MG63 (cell line): Measurements from ENCODE around the gene ABHD1. TPM values are rescaled to one million over a fixed set of nuclear protein-coding genes. Genes with fewer than 3 reads are reported as not detected.

Experiments used
- DNase-seq: peaks from one replicate; pipeline ENCODE4 v3.0.0-alpha.2; 2020
- H3K27me3 ChIP-seq: fragments of 250-450 bp; sonication (Bioruptor Pico); 2 replicates; pipeline ENCODE4 v1.5.1; 2020; ENCODE audit warnings: mild to moderate bottlenecking, moderate library complexity
- H3K36me3 ChIP-seq: fragments of 250-450 bp; sonication (Bioruptor Pico); 2 replicates; pipeline ENCODE4 v1.5.1; 2020; ENCODE audit warnings: mild to moderate bottlenecking, moderate library complexity
- H3K4me3 ChIP-seq: fragments of 250-450 bp; sonication (Bioruptor Pico); 2 replicates; pipeline ENCODE4 v1.5.1; 2020; ENCODE audit warnings: mild to moderate bottlenecking, moderate library complexity
- H3K9me3 ChIP-seq: fragments of 250-450 bp; sonication (Bioruptor Pico); 2 replicates; pipeline ENCODE4 v1.5.1; 2020; ENCODE audit warnings: mild to moderate bottlenecking, moderate library complexity
- total RNA-seq: library from RNA; depleted of rRNA; stranded (reverse); fragments of >200 nt; shearing (Covaris generic); gene quantifications from 2 replicates; pipeline ENCODE4 v1.2.3, GENCODE V29; 2014; ENCODE audit warnings: low replicate concordance

Gene ABHD1
- total RNA-seq, 1 experiment from 2014 or later, result not detected

GRCh38 chr2:27126252-27126710 lies 2.7 kb downstream of the ABHD1 start:
- Histone ChIP-seq H3K27me3 (no peaks in the 10 kb centered on the region), H3K4me3 (no peak overlapping the region), H3K9me3 (no peaks in the 10 kb centered on the region), H3K36me3 (peaks cover 8% of the 10 kb centered on the region)
- DNase-seq, result no peak

- Histone ChIP-seq H3K27me3 (no peaks in the 10 kb centered on the region), H3K4me3 (no peak overlapping the region), H3K9me3 (no peaks in the 10 kb centered on the region), H3K36me3 (peaks cover 24% of the 10 kb centered on the region)
- DNase-seq, result no peak
These were observed 4.5 kb downstream of the ABHD1 start for GRCh38 chr2:27127883-27128667.

- DNase-seq, result no peak
- Histone ChIP-seq H3K9me3 (no peaks in the 10 kb centered on the region), H3K27me3 (no peaks in the 10 kb centered on the region), H3K4me3 (no peak overlapping the region), H3K36me3 (peaks cover 29% of the 10 kb centered on the region)
These were observed 5.3 kb downstream of the ABHD1 start for GRCh38 chr2:27128668-27129571.

GRCh38 chr2:27130396-27130795 lies 6.8 kb downstream of the ABHD1 start:
- Histone ChIP-seq H3K4me3 (no peak overlapping the region), H3K9me3 (no peaks in the 10 kb centered on the region), H3K27me3 (no peaks in the 10 kb centered on the region), H3K36me3 (peaks cover 29% of the 10 kb centered on the region)
- no peak for DNase-seq

- peaks cover 29% of the 10 kb centered on the region for H3K36me3 ChIP-seq
- H3K9me3 ChIP-seq, result no peaks in the 10 kb centered on the region
- H3K4me3 ChIP-seq, result no peak overlapping the region
- no peak for DNase-seq
- no peaks in the 10 kb centered on the region for H3K27me3 ChIP-seq
These were observed 7.8 kb downstream of the ABHD1 start for GRCh38 chr2:27131429-27131828.

- Histone ChIP-seq H3K9me3 (no peaks in the 10 kb centered on the region), H3K27me3 (no peaks in the 10 kb centered on the region), H3K36me3 (peaks cover 29% of the 10 kb centered on the region), H3K4me3 (peak overlapping the region; percentile 67)
- DNase-seq, result no peak
These were observed 9.7 kb downstream of the ABHD1 start for GRCh38 chr2:27133195-27133875.

- Histone ChIP-seq H3K4me3 (peak within 1 kb of the TSS; percentile 67), H3K36me3 (peaks cover 29% of the 10 kb centered on the region), H3K27me3 (no peaks in the 10 kb centered on the region), H3K9me3 (no peaks in the 10 kb centered on the region)
- DNase-seq, result peak; percentile 95
These were observed 10.5 kb downstream of the ABHD1 start, which contains the start of gene PREB for GRCh38 chr2:27133905-27134780. TSS of gene PREB (minus strand) at chr2:27134636. CDS start at chr2:27134421, 215 bp downstream.

- DNase-seq, result no peak
- H3K4me3 ChIP-seq, result peak overlapping the region; percentile 67
- no peaks in the 10 kb centered on the region for H3K9me3 ChIP-seq
- H3K27me3 ChIP-seq, result no peaks in the 10 kb centered on the region
- peaks cover 29% of the 10 kb centered on the region for H3K36me3 ChIP-seq
These were observed 11.3 kb downstream of the ABHD1 start for GRCh38 chr2:27134781-27135477.

- Histone ChIP-seq H3K36me3 (peaks cover 29% of the 10 kb centered on the region), H3K4me3 (no peak overlapping the region), H3K9me3 (no peaks in the 10 kb centered on the region), H3K27me3 (no peaks in the 10 kb centered on the region)
- no peak for DNase-seq
These were observed 11.9 kb downstream of the ABHD1 start for GRCh38 chr2:27135478-27135955.

GRCh38 chr2:27136751-27137150 lies 13.1 kb downstream of the ABHD1 start:
- peaks cover 17% of the 10 kb centered on the region for H3K36me3 ChIP-seq
- H3K4me3 ChIP-seq, result no peak overlapping the region
- H3K27me3 ChIP-seq, result no peaks in the 10 kb centered on the region
- H3K9me3 ChIP-seq, result no peaks in the 10 kb centered on the region
- no peak for DNase-seq

- Histone ChIP-seq H3K36me3 (peaks cover 12% of the 10 kb centered on the region), H3K4me3 (no peak overlapping the region), H3K27me3 (no peaks in the 10 kb centered on the region), H3K9me3 (no peaks in the 10 kb centered on the region)
- no peak for DNase-seq
These were observed 13.8 kb downstream of the ABHD1 start for GRCh38 chr2:27137322-27137935.

GRCh38 chr2:27138111-27138510 lies 14.5 kb downstream of the ABHD1 start:
- H3K36me3 ChIP-seq, result peaks cover 5% of the 10 kb centered on the region
- peaks cover 1% of the 10 kb centered on the region; the same call in 1 of the 2 replicates for H3K9me3 ChIP-seq
- H3K27me3 ChIP-seq, result no peaks in the 10 kb centered on the region
- H3K4me3 ChIP-seq, result no peak overlapping the region
- DNase-seq, result no peak

GRCh38 chr2:27139310-27139709 lies 15.7 kb downstream of the ABHD1 start, which contains the start of gene PRR30:
TSS of gene PRR30 (minus strand) at chr2:27139410. CDS start at chr2:27138329, 1,081 bp downstream.
- peaks cover 1% of the 10 kb centered on the region for H3K9me3 ChIP-seq
- no peaks in the 10 kb centered on the region for H3K36me3 ChIP-seq
- DNase-seq, result no peak
- no peak within 1 kb of the TSS for H3K4me3 ChIP-seq
- no peaks in the 10 kb centered on the region for H3K27me3 ChIP-seq

- Histone ChIP-seq H3K36me3 (no peaks in the 10 kb centered on the region), H3K9me3 (peaks cover 1% of the 10 kb centered on the region), H3K4me3 (no peak overlapping the region), H3K27me3 (no peaks in the 10 kb centered on the region)
- DNase-seq, result no peak
These were observed 19.7 kb downstream of the ABHD1 start for GRCh38 chr2:27143285-27143684.

- Histone ChIP-seq H3K9me3 (peaks cover 1% of the 10 kb centered on the region), H3K4me3 (no peak overlapping the region), H3K27me3 (no peaks in the 10 kb centered on the region), H3K36me3 (no peaks in the 10 kb centered on the region)
- no peak for DNase-seq
These were observed 22.1 kb downstream of the ABHD1 start for GRCh38 chr2:27145682-27146081.
